IPS-18c (cell line): ENCODE measurements around the gene PANK4.

ENCODE experiments used
- H3K4me3 ChIP-seq: 2 replicates; pipeline ENCODE4 v1.7.0; 2013; ENCODE audit warnings: low read depth, mild to moderate bottlenecking, low read length, moderate library complexity; ENCODE audit not compliant: insufficient read depth
- H3K9me3 ChIP-seq: one replicate; pipeline ENCODE4 v1.6.1; 2013; ENCODE audit warnings: mild to moderate bottlenecking, low read length, moderate library complexity; ENCODE audit not compliant: control insufficient read depth, insufficient read depth

The PANK4 gene

GRCh38 chr1:2523191-2523890, 3.1 kb downstream of the PANK4 start:
- H3K4me3 ChIP-seq, result no peak overlapping the region
- no peaks in the 10 kb centered on the region for H3K9me3 ChIP-seq

DNA sequence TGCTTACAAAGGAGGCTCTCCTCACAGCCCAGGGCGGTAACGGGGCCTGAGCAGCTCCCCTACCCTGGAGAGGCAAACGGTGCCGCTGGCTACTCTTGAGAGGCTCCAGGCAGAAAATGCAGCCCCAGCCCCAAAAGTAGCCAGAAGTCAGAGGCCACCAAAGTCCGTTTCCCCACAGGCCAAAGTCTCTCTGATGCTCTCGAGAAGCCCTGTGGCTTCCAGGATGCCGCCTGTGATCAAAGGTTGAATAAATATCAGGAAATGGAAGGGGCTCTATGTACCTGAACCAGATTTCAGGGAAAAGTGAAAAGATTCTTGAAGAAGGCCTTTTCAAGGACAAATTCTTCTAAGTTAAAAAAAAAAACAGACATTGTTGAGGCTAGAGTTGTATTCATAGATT, 4.2 kb downstream of the PANK4 start:
- H3K4me3 ChIP-seq, result no peak overlapping the region

GRCh38 chr1:2520806-2521205, 5.6 kb downstream of the PANK4 start:
- Histone ChIP-seq H3K4me3 (no peak overlapping the region), H3K9me3 (no peaks in the 10 kb centered on the region)

More for the DNA sequence above, 4.2 kb downstream of the PANK4 start:
- H3K9me3 ChIP-seq, result no peaks in the 10 kb centered on the region

DNA sequence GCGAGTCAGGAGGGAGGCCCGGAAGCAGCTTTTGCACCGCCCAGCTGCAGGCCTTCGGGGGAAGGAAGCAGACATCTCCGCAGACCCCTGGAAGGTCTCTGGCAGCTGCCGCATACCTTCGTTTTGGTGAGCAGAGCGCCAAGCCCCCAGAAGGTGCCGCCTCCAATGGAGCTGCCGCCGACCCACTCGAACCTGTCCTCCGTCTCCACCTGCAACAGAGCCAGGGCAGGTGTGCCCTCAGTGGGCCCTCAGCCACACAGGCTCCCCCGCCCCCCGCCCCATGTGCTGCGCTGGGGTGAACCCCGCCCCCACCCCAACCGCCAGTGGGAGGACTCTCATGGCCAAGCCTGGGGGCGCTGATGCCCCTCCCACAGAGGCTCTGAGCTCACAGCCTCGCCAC, 6.2 kb downstream of the PANK4 start:
- H3K4me3 ChIP-seq, result no peak overlapping the region
- H3K9me3 ChIP-seq, result no peaks in the 10 kb centered on the region

- no peak overlapping the region for H3K4me3 ChIP-seq
- no peaks in the 10 kb centered on the region for H3K9me3 ChIP-seq
Observed at GRCh38 chr1:2519729-2520128, 6.7 kb downstream of the PANK4 start.

GRCh38 chr1:2519029-2519685, 7.2 kb downstream of the PANK4 start:
- Histone ChIP-seq H3K9me3 (no peaks in the 10 kb centered on the region), H3K4me3 (no peak overlapping the region)

DNA sequence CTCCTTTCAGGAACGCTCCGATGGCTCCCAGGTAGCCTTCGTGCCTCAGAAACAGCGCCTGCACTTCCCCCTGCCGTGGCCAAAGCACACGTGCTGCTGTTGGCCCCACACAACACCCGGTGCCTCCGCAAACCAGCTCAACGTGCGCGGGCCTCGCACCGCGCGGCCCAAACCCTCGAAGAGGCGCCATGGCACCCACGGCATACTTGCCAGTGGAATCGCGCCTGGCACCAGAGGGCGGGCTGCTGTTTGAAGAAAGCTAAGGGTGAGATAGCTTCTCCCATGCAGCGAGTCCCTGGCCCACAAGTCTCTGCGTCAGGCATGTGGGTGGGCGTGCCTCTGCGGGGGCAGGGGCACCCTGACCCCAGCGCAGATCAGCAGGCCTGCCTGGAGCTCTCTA, 7.9 kb downstream of the PANK4 start:
- Histone ChIP-seq H3K9me3 (no peaks in the 10 kb centered on the region), H3K4me3 (no peak overlapping the region)

- Histone ChIP-seq H3K9me3 (no peaks in the 10 kb centered on the region), H3K4me3 (no peak overlapping the region)
Observed at GRCh38 chr1:2517966-2518365, 8.4 kb downstream of the PANK4 start.

- H3K9me3 ChIP-seq, result no peaks in the 10 kb centered on the region
Observed at GRCh38 chr1:2516946-2517345, 9.4 kb downstream of the PANK4 start.

DNA sequence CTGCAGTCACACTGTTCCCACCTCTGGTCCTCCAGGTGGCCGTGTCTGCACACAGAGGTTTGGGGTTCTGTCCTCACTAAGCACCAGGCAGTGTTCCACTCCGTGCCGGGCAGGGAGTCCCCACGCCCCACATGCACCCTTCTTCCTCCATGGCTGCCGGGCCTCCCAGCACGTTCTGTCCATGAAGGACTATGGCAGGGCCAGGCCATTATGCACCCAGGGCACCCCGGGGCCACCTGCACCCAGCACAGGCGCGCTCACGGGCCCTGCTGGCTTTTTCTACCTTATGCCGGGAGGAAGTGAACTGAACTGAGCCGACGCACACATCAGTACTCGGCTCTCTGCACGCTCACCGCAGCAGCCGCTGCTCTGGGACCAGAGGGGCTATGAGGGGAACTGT, 10.3 kb downstream of the PANK4 start:
- Histone ChIP-seq H3K4me3 (no peak overlapping the region), H3K9me3 (no peaks in the 10 kb centered on the region)

More at GRCh38 chr1:2516946-2517345, 9.4 kb downstream of the PANK4 start:
- no peak overlapping the region for H3K4me3 ChIP-seq

- Histone ChIP-seq H3K4me3 (no peak overlapping the region), H3K9me3 (no peaks in the 10 kb centered on the region)
Observed at GRCh38 chr1:2515763-2516080, 10.7 kb downstream of the PANK4 start.

DNA sequence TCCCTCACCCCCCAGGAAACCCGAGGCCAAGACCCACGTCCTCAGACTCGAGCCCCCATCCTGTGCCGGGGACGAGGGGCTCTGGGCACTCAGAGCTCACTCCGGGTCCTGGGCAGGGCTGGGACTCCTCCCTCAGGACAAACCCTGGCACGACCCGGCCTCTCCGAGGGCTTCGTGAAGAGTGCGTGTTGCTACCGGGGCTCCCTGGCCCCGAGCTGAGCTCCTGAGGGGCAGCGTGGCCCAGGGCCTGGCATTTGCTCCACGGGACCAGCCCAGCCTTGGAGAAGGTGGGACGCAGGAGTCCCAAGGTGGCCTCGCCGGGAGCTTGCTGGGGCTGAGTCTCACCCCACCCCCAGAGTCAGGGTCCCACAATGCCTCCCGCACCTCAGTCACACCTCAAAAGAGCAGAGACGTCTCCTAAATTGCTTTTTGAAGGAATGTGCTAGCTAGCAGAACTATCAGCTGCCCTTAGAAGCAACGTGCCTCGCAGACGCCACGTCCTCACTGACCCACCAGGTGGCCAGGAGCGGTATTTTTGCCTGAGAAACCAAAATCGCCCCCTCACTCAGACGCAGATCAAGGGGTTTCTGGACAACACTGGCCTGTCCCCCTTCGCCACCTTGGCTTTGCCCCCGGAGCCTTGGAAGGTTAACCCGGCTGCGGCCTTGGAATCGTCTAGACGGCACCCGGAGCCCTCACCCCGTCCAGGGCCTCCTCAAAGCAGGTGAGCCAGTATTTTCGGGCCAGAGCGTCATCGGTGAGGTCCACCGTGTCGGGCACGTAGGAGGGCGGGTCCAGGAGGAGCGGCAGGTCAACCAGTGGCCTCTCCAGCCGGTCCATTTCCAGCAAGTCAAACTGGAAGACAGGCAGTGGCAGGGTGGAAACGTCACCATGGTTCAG, 11.3 kb downstream of the PANK4 start:
- Histone ChIP-seq H3K4me3 (no peak overlapping the region), H3K9me3 (no peaks in the 10 kb centered on the region)

DNA sequence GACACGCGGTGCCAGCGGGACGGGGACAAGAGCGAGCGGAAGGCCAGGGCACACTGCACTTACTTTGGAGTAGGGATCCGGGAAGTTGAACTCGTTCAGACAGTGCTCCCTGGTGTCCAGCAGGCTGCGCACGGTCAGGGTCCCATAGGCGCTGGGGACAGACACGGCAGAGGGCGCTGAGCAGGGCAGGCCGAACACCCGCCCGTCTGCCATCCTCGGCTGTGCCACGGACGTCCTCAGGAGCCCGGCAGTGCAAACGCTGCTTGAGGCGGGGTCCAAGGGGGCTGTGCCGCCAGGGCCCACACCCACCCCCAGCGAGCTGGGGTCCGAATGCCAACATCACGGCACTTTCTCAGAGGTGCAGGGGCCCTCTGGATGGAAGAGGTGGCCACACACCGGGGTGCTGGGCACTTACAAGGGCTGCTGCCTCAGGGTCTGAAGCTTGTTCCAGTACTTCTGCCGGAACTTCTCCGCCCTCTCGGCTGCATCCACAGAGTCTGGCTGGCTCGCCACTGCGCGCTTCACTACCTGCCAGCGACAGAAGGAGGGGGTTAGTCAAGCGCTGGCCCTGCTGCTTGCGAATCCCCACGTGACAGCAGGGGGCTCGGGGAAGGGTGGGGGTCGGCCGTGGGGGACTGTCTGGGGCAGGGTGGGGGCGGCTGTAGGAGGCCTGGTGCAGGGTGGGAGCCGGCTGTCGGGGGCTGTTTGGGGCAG, 12.3 kb downstream of the PANK4 start:
- Histone ChIP-seq H3K9me3 (no peaks in the 10 kb centered on the region), H3K4me3 (no peak overlapping the region)

GRCh38 chr1:2512862-2513421, 13.5 kb downstream of the PANK4 start:
- Histone ChIP-seq H3K9me3 (no peaks in the 10 kb centered on the region), H3K4me3 (no peak overlapping the region)

- H3K9me3 ChIP-seq, result no peaks in the 10 kb centered on the region
Observed at GRCh38 chr1:2510366-2511155, 15.8 kb downstream of the PANK4 start.

GRCh38 chr1:2509589-2509988, 16.8 kb downstream of the PANK4 start:
- H3K9me3 ChIP-seq, result no peaks in the 10 kb centered on the region
- H3K4me3 ChIP-seq, result no peak overlapping the region

More at GRCh38 chr1:2510366-2511155, 15.8 kb downstream of the PANK4 start:
- no peak overlapping the region for H3K4me3 ChIP-seq
